BJ (cell line): ENCODE results near the gene CUTA. TPM values are rescaled to one million over a fixed set of nuclear protein-coding genes. Genes with fewer than 3 reads are reported as not detected.

ENCODE experiments used
- CTCF ChIA-PET: fragments of 350-600 bp; formaldehyde crosslinking; extraction: SDS; loops from one replicate; lab custom pipeline; 2021; ENCODE audit warnings: antibody characterized with exemption, inconsistent platforms; lab: Yijun Ruan, JAX
- POLR2A ChIA-PET: fragments of 300-600 bp; sonication (Branson Sonifier 250); formaldehyde crosslinking; extraction: SDS; loops from one replicate; lab custom pipeline; 2021; ENCODE audit warnings: antibody characterized with exemption; lab: Charles Lee
- DNase-seq: peaks from one replicate; pipeline ENCODE4 v3.0.0-alpha.2; 2011; ENCODE audit warnings: low read depth
- H3K27me3 ChIP-seq: 2 replicates; pipeline ENCODE4 v1.6.0; 2011; ENCODE audit warnings: low read length; ENCODE audit not compliant: control insufficient read depth, insufficient read depth
- H3K36me3 ChIP-seq: 2 replicates; pipeline ENCODE4 v1.5.1; 2011; ENCODE audit warnings: low read length; ENCODE audit not compliant: control insufficient read depth, insufficient read depth
- H3K4me3 ChIP-seq: 2 replicates; pipeline ENCODE4 v1.5.1; 2011; ENCODE audit warnings: low read depth, mild to moderate bottlenecking, control low read depth, low read length
- CTCF ChIP-seq: IDR thresholded peaks from 2 replicates; pipeline ENCODE4 v1.5.1; 2011; ENCODE audit warnings: low read depth, mild to moderate bottlenecking, control low read depth, inconsistent platforms, low read length, moderate library complexity; ENCODE audit not compliant: insufficient read depth
- polyA minus RNA-seq: library from RNA; depleted of rRNA, polyadenylated mRNA; stranded (reverse); fragments of >200 nt; gene quantifications from 2 replicates; pipeline ENCODE4 v1.2.3, GENCODE V29; 2011; rRNA and poly(A)+ RNA removed
- polyA plus RNA-seq: library from polyadenylated mRNA; depleted of rRNA; stranded (reverse); fragments of >200 nt; gene quantifications from 2 replicates; pipeline ENCODE4 v1.2.3, GENCODE V29; 2011; rRNA removed

CUTA gene
- polyA plus RNA-seq: 347 and 369 TPM in 2 replicates
- 109 and 127 TPM in 2 replicates for polyA minus RNA-seq

GRCh38 chr6:33417903-33418689 is at the start of gene CUTA:
CUTA (minus strand) TSS chr6:33418107; CDS start chr6:33418000, 107 bp downstream.
- TF ChIP-seq CTCF: peak; percentile 15; the same call in 1 of the 2 replicates
- Histone ChIP-seq H3K36me3 (peaks cover 20% of the 10 kb centered on the region), H3K27me3 (no peaks in the 10 kb centered on the region), H3K4me3 (peak within 1 kb of the TSS; percentile 81)
- peak; percentile 99 for DNase-seq
- POLR2A ChIA-PET: interaction anchor here (0.7 kb wide), 1 partner anchor 36 kb away, joined by 3 read pairs; the partner anchor contains the start of gene ZBTB9
- CTCF ChIA-PET: interaction anchor here (1.1 to 1.2 kb wide), 2 partner anchors 13 to 218 kb away, joined by 3 to 6 read pairs; no protein-coding TSS in a partner anchor

- no peaks in the 10 kb centered on the region for H3K36me3 ChIP-seq
- no peak for DNase-seq
- no peak overlapping the region for H3K4me3 ChIP-seq
- CTCF ChIA-PET: interaction anchor here (1.8 kb wide), 1 partner anchor 13 kb away, joined by 4 read pairs; the partner anchor contains the start of gene ZBTB9
- no peak for TF ChIP-seq CTCF
- 0 out of 2 replicates have a peak, but pooled peaks cover 2% of the 10 kb centered on the region for H3K27me3 ChIP-seq
- POLR2A ChIA-PET: no interaction called here
Measured at GRCh38 chr6:33467091-33467490, 49.2 kb upstream of the CUTA start.

- H3K4me3 ChIP-seq: no peak overlapping the region
- no peaks in the 10 kb centered on the region for H3K36me3 ChIP-seq
- CTCF ChIA-PET: no interaction called here
- DNase-seq: no peak
- 0 out of 2 replicates have a peak, but pooled peaks cover 2% of the 10 kb centered on the region for H3K27me3 ChIP-seq
- TF ChIP-seq CTCF: no peak
- POLR2A ChIA-PET: no interaction called here
Measured at GRCh38 chr6:33466075-33466735, 48.3 kb upstream of the CUTA start.

- Histone ChIP-seq H3K27me3 (no peaks in the 10 kb centered on the region), H3K36me3 (peaks cover 2% of the 10 kb centered on the region; the same call in 1 of the 2 replicates), H3K4me3 (no peak overlapping the region)
- no peak for TF ChIP-seq CTCF
- ChIA-PET POLR2A (no interaction called here), CTCF (interaction anchor here (0.7 kb wide), 1 partner anchor 75 kb away, joined by 3 read pairs; no protein-coding TSS in a partner anchor)
- no peak for DNase-seq
Measured at GRCh38 chr6:33459226-33459625, 41.3 kb upstream of the CUTA start.

- Histone ChIP-seq H3K36me3 (peaks cover 2% of the 10 kb centered on the region; the same call in 1 of the 2 replicates), H3K27me3 (no peaks in the 10 kb centered on the region), H3K4me3 (no peak overlapping the region)
- CTCF ChIA-PET: no interaction called here
- POLR2A ChIA-PET: no interaction called here
- TF ChIP-seq CTCF: no peak
- DNase-seq: no peak
Measured at GRCh38 chr6:33458676-33459075, 40.8 kb upstream of the CUTA start.
